RWPE1 (cell line): ENCODE results near the gene PTPRD.

Source experiments
- CTCF ChIA-PET: fragments of 350-600 bp; sonication (Branson Sonifier 250); formaldehyde crosslinking; extraction: SDS; loops from one replicate; lab custom pipeline; 2021; lab: Yijun Ruan, JAX
- POLR2A ChIA-PET: fragments of 400-600 bp; formaldehyde crosslinking; extraction: SDS; loops from one replicate; lab custom pipeline; 2020; ENCODE audit warnings: antibody characterized with exemption; ENCODE audit not compliant: low non-redundant PET; lab: Yijun Ruan, JAX
- DNase-seq: peaks from one replicate; pipeline ENCODE4 v3.0.0; 2012; ENCODE audit warnings: low spot score
- H3K27ac ChIP-seq: fragments of 450-650 bp; 2 replicates; pipeline ENCODE4 v1.5.1; 2017
- TF ChIP-seq, protein P1 (sequence below): fragments of 450-650 bp; conservative IDR thresholded peaks from 2 replicates; pipeline ENCODE4 v1.5.1; 2017; ENCODE audit warnings: low read depth, mild to moderate bottlenecking

The PTPRD gene

DNA sequence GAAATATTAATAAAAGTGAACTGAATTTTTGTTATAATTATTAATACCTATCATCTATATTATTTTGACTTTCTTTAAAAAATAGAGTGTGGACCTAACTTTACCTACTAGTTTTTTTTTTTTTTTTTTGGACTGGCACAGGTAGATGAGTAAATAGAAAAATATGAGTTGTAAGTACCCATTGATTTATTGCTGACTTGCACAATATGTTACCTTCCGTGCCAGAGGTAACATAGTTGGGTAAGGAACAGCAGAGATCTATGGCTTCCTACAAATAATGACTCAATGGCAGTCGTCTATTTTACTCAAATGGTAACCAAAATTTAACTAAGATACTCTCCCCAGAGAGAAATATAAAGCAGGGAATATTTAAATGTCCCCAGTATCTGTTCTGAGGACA, 1212.8 kb downstream of the PTPRD start:
- H3K27ac ChIP-seq, result no peak overlapping the region
- DNase-seq, result no peak
- ChIA-PET CTCF (no interaction called here), POLR2A (no interaction called here)
- TF ChIP-seq, protein P1, sequence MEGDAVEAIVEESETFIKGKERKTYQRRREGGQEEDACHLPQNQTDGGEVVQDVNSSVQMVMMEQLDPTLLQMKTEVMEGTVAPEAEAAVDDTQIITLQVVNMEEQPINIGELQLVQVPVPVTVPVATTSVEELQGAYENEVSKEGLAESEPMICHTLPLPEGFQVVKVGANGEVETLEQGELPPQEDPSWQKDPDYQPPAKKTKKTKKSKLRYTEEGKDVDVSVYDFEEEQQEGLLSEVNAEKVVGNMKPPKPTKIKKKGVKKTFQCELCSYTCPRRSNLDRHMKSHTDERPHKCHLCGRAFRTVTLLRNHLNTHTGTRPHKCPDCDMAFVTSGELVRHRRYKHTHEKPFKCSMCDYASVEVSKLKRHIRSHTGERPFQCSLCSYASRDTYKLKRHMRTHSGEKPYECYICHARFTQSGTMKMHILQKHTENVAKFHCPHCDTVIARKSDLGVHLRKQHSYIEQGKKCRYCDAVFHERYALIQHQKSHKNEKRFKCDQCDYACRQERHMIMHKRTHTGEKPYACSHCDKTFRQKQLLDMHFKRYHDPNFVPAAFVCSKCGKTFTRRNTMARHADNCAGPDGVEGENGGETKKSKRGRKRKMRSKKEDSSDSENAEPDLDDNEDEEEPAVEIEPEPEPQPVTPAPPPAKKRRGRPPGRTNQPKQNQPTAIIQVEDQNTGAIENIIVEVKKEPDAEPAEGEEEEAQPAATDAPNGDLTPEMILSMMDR, result no peak

DNA sequence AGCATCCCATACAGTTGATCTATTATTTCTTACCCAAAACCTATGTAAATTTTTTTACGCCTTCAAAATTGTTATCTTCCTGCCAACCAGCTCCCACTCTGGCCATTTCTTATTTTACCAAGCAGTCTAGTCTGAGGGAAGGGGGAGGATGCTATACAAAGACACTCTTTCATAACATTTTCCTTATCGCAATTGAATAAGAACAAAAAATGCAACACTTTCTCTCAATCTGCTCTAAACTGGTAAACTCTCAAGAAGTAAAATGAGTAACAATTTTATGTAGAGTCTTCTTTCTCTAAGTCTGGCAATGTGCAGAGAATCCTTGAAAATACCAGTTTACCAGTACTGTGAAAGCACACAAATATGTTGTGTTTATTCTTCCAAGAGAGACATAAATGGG, 1216.3 kb downstream of the PTPRD start:
- CTCF ChIA-PET, result no interaction called here
- POLR2A ChIA-PET, result no interaction called here
- H3K27ac ChIP-seq, result no peak overlapping the region
- no peak for DNase-seq
- TF ChIP-seq, protein P1, result no peak

DNA sequence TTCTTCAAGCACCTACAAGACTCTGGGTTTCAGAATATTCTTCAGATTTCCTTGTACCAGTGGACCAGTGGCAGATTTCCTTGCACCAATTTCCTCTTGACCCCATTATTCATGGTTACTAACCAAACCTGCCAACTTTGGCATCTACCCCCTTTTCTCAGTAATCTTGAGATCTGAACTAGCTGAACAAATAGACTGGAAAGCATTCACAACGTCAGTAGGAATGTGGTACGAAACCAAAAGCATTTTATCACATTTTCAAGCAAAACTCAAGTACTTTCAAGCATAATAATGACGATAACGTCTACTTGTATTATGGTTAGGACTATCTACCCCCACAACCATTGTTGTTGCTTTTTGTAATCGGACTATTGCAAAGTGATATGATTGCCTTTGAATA, 1217.3 kb downstream of the PTPRD start:
- TF ChIP-seq, protein P1, result no peak
- POLR2A ChIA-PET, result no interaction called here
- CTCF ChIA-PET, result no interaction called here
- no peak overlapping the region for H3K27ac ChIP-seq
- no peak for DNase-seq

DNA sequence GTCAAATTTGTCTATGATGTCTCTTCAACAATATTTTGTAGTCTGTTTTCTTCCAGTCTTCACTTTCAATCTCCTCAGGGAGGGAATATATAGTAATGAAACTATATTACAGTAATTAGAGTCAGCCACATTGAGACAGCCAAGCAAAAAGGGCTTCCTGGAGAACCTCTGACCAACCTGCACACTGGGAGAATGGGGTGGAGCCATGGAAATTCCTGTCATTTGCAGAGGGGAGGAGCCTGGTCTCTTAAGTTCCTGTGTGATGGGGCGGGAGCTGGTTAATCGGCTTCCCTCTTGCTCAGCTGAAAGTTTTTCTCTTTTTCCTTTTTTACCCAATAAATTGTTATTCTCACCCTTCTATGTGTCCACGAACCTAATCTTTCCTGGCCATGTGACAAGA, 1220.0 kb downstream of the PTPRD start:
- H3K27ac ChIP-seq, result no peak overlapping the region
- ChIA-PET POLR2A (no interaction called here), CTCF (no interaction called here)
- TF ChIP-seq, protein P1, result no peak
- DNase-seq, result no peak

DNA sequence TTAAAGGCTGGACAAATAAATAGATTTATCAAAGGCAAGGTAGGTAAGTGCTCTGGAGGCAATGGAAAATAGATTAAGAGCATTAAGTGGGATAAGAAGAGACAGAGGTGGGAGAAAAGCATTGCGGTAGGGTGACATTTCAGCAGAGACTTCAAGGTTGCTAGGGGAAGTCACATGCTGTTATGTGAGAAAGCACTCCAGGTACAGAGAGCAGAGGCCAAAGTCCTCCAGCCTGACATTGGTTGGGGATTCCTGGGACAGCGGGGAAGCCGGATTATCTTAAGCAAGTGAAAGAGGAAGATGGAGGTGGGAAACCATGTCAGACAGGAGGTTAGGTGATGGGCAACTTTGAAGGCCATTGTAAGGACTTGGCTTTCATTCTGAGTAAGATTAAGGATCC, 1222.9 kb downstream of the PTPRD start:
- CTCF ChIA-PET, result no interaction called here
- DNase-seq, result no peak
- no peak overlapping the region for H3K27ac ChIP-seq
- TF ChIP-seq, protein P1, result no peak
- POLR2A ChIA-PET, result no interaction called here

DNA sequence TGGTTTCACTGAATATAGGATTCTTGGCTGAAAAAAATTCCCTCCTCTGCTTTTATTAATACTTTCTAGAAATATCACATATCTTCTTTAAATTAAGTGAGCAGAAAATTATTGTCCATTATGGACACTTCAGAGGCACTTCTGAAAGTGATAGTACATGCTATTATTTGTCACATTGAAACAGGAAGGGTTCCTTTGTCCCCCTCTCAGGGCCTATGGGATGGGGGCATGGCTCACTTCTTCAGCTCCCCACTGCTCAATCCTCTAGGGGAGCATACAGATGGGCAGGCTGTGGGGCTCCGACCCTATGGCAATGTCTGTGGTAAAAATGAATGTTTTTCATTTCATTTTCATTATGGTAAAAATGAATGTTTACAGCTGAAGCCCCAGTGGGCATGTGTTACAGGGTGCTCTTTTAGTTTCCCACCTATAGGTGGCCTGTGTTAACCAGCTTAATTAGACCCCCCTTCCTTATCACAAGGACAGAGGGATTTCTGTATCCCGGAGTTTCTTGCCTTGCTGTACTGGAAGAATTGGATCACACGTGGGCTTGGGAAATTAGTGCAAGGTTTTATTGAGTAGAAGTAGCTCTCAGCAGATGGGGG, 1225.2 kb downstream of the PTPRD start:
- DNase-seq, result no peak
- POLR2A ChIA-PET, result no interaction called here
- CTCF ChIA-PET, result no interaction called here

More for the DNA sequence above, 1225.2 kb downstream of the PTPRD start:
- no peak overlapping the region for H3K27ac ChIP-seq
- TF ChIP-seq, protein P1, result no peak
